ENCODE results near the gene PDGFD. TPM values are rescaled to one million over a fixed set of nuclear protein-coding genes. Genes with fewer than 3 reads are reported as not detected.

PDGFD gene
- total and polyA plus RNA-seq, 2 experiments from 2014 or later, result 1.9 to 4.5 TPM

GRCh38 chr11:104092744-104093143 lies 71.2 kb downstream of the PDGFD start (continued):
- TF ChIP-seq ZNF462 (CRISPR knock-in tag; IDR thresholded peaks at IDR 0.05) (no peak), NANOG (IDR thresholded peaks at IDR 0.05; ENCODE audit: borderline replicate concordance) (no peak)

- Histone ChIP-seq H3K4me1 (ENCODE audit: insufficient read depth) (no peaks in the 10 kb centered on the region), H3F3A (replicated peaks; ENCODE audit: low read depth) (no peaks in the 10 kb centered on the region), H3K79me2 (replicated peaks; ENCODE audit: insufficient read depth) (no peaks in the 10 kb centered on the region), H4K20me1 (replicated peaks; ENCODE audit: insufficient read depth) (no peaks in the 10 kb centered on the region), H3K4me3 (no peak overlapping the region), H3K9me2 (ENCODE audit: insufficient read depth) (peaks cover 6% of the 10 kb centered on the region; the same call in 1 of the 2 replicates), H3K27ac (ENCODE audit: low read depth) (no peak overlapping the region), H3K27me3 (ENCODE audit: insufficient read depth) (no peaks in the 10 kb centered on the region), H3K4me2 (no peak overlapping the region), H3K36me3 (ENCODE audit: insufficient read depth) (no peaks in the 10 kb centered on the region), H2AFZ (no peak overlapping the region)
- Mint-ChIP-seq H3K9me3 (no peaks in the 10 kb centered on the region), H3K27me3 (ENCODE audit: insufficient read depth, low read depth, poor library complexity) (no peaks in the 10 kb centered on the region), H3K4me1 (0 out of 3 replicates have a peak, but pooled peaks cover 2% of the 10 kb centered on the region), H3K4me3 (no peak overlapping the region), H3K27ac (no peak overlapping the region), H3K36me3 (ENCODE audit: low read depth) (no peaks in the 10 kb centered on the region)
- no peak for TF ChIP-seq CTCF (conservative IDR thresholded peaks at IDR 0.05; ENCODE audit: low read depth in 2 of 2)
- no peak for TF ChIP-seq ETS1 (IDR thresholded peaks at IDR 0.05)
- TF ChIP-seq NANOG (IDR thresholded peaks at IDR 0.05; ENCODE audit: borderline replicate concordance), result no peak
- ATAC-seq (no peak), DNase-seq (ENCODE audit: low spot score) (no peak)
These were observed 72.5 kb downstream of the PDGFD start for GRCh38 chr11:104091281-104092096.
